Motor neuron (in vitro differentiated cells): ENCODE data around the gene SBNO2. TPM values are rescaled to one million over a fixed set of nuclear protein-coding genes. Genes with fewer than 3 reads are reported as not detected.

Source experiments
- ATAC-seq, 8 experiments: fragments of 200-7000 bp; cut with Tn5 transposase; replicated peaks in 6 of 8; 2 replicates each; pipeline ENCODE4 v1.8.0; 2021; ENCODE audit warnings: mild to moderate bottlenecking in 8 of 8, moderate library complexity in 8 of 8
- H3K27ac ChIP-seq, 2 donors: fragments of 250-450 bp; sonication (Bioruptor Pico); 2 replicates each; pipeline ENCODE4 v1.9.0; 2021; ENCODE audit warnings: antibody characterized with exemption in 2 of 2, mild to moderate bottlenecking in 2 of 2, moderate library complexity in 1 of 2
- H3K4me1 ChIP-seq, 2 donors: fragments of 250-450 bp; sonication (Bioruptor Pico); replicated peaks in 1 of 2; 2 replicates each; pipeline ENCODE4 v1.6.1; 2021; ENCODE audit warnings: antibody characterized with exemption in 2 of 2, mild to moderate bottlenecking in 2 of 2, moderate library complexity in 1 of 2
- H3K4me3 ChIP-seq, 5 donors: fragments of 250-450 bp; sonication (Bioruptor Pico); 2 replicates each; pipeline ENCODE4 v1.9.0; 2021; ENCODE audit warnings: antibody characterized with exemption in 5 of 5, mild to moderate bottlenecking in 5 of 5, moderate library complexity in 4 of 5
- WGBS, 10 experiments: fragments of 450-650 bp; shearing (Covaris generic); methylation state at CpG; one replicate each; pipeline ENCODE4 v1.0.0; 2022; 5-methylcytosine and 5-hydroxymethylcytosine counted together
- in situ Hi-C, 9 experiments: fragments of 400-800 bp; cut with MboI; loops; one replicate each; pipeline ENCODE4 v1.15.0; 2021; ENCODE audit warnings: low sequenced_read_pairs in 9 of 9, low pct_unique_long_range_greater_than_20kb in 2 of 9; ENCODE audit not compliant: unreplicated experiment in 9 of 9
- total RNA-seq, 8 experiments: library from RNA; unstranded; fragments of 300-600 nt; gene quantifications; 2 replicates each; pipeline versions ENCODE4 v1.2.3 to v1.2.4, GENCODE V29; 2022

Gene SBNO2
- total RNA-seq, 8 experiments from 2014 or later = 5.6 to 54.9 (median 22.5) TPM

GRCh38 chr19:1170938-1171754 is 2.9 kb downstream of the SBNO2 start:
- in situ Hi-C loops = loop anchor here in 1 of 9 experiments (10.0 kb wide), 1 partner anchor 56 kb away; no protein-coding TSS in a partner anchor
- Histone ChIP-seq H3K4me3 (peak overlapping the region in 4 of 5 donors; percentile 6 to 100 (median 84)), H3K27ac (peak overlapping the region in 1 of 2 donors; percentile 43), H3K4me1 (peaks cover 36 to 49% of the 10 kb centered on the region in 2 donors)
- 87 to 100% (median 100%) methylated on average over 1 to 9 of the region's 38 CpGs; no CpG with 5 or more reads in 4 of the 10 experiments for WGBS, 10 experiments
- peak in 5 of 8 experiments; percentile 5 to 22 (median 7) for ATAC-seq

GRCh38 chr19:1169921-1170885 is 3.9 kb downstream of the SBNO2 start:
- in situ Hi-C loops = loop anchor here in 1 of 9 experiments (10.0 kb wide), 1 partner anchor 55 kb away; no protein-coding TSS in a partner anchor
- Histone ChIP-seq H3K27ac (peak overlapping the region in 1 of 2 donors; percentile 79), H3K4me3 (peak overlapping the region in 2 of 5 donors; percentile 10 to 28), H3K4me1 (peaks cover 36 to 49% of the 10 kb centered on the region in 2 donors)
- WGBS, 10 experiments = 60 to 100% (median 96%) methylated on average over 1 to 10 of the region's 52 CpGs; no CpG with 5 or more reads in 2 of the 10 experiments
- ATAC-seq = peak in 4 of 8 experiments; percentile 9 to 46 (median 36)

- in situ Hi-C loops = no loop called here
Observed at GRCh38 chr19:1169411-1169791, 4.7 kb downstream of the SBNO2 start.

GRCh38 chr19:1168572-1169410 is 5.3 kb downstream of the SBNO2 start:
- WGBS, 10 experiments = 0 to 100% (median 42%) methylated on average over 1 to 6 of the region's 50 CpGs; no CpG with 5 or more reads in 7 of the 10 experiments
- ATAC-seq = peak in 7 of 8 experiments; percentile 3 to 84 (median 79)
- in situ Hi-C loops = no loop called here

More at GRCh38 chr19:1169411-1169791, 4.7 kb downstream of the SBNO2 start:
- Histone ChIP-seq H3K4me1 (peaks cover 36 to 49% of the 10 kb centered on the region in 2 donors), H3K4me3 (peak overlapping the region in 1 of 5 donors; percentile 28), H3K27ac (peak overlapping the region; percentile 63 to 65)
- peak in 4 of 8 experiments; percentile 4 to 26 (median 6) for ATAC-seq
- WGBS, 10 experiments = 80% methylated on average over 1 of the region's 10 CpGs; no CpG with 5 or more reads in 7 of the 10 experiments

GRCh38 chr19:1167687-1168571 is 6.1 kb downstream of the SBNO2 start:
- Histone ChIP-seq H3K27ac (peak overlapping the region; percentile 65 to 66), H3K4me1 (peaks cover 36 to 48% of the 10 kb centered on the region in 2 donors), H3K4me3 (no peak overlapping the region)
- 100% methylated on average over 5 of the region's 35 CpGs; no CpG with 5 or more reads in 9 of the 10 experiments for WGBS, 10 experiments
- in situ Hi-C loops = no loop called here
- ATAC-seq = no peak

More at GRCh38 chr19:1168572-1169410, 5.3 kb downstream of the SBNO2 start:
- H3K27ac ChIP-seq = peak overlapping the region; percentile 65 to 66
- H3K4me3 ChIP-seq = peak overlapping the region in 2 of 5 donors; percentile 10 to 15
- H3K4me1 ChIP-seq = peaks cover 36 to 49% of the 10 kb centered on the region in 2 donors

GRCh38 chr19:1166872-1167573 is 7.0 kb downstream of the SBNO2 start:
- no peak for ATAC-seq
- H3K4me3 ChIP-seq = no peak overlapping the region
- WGBS, 10 experiments = 85 to 100% (median 100%) methylated on average over 1 to 6 of the region's 33 CpGs; no CpG with 5 or more reads in 4 of the 10 experiments
- in situ Hi-C loops = no loop called here
- H3K27ac ChIP-seq = no peak overlapping the region
- H3K4me1 ChIP-seq = peaks cover 31 to 39% of the 10 kb centered on the region in 2 donors

GRCh38 chr19:1164684-1165531 is 9.2 kb downstream of the SBNO2 start:
- no peak for ATAC-seq
- Histone ChIP-seq H3K27ac (no peak overlapping the region), H3K4me1 (peaks cover 18% of the 10 kb centered on the region in 2 donors), H3K4me3 (no peak overlapping the region)
- in situ Hi-C loops = no loop called here
- WGBS, 10 experiments = 43 to 100% methylated on average over 1 to 3 of the region's 21 CpGs; no CpG with 5 or more reads in 8 of the 10 experiments

GRCh38 chr19:1163934-1164683 is 10.0 kb downstream of the SBNO2 start:
- in situ Hi-C loops = no loop called here
- peaks cover 10% of the 10 kb centered on the region in 2 donors for H3K4me1 ChIP-seq
- no peak for ATAC-seq
- 70 to 88% methylated on average over 2 to 10 of the region's 20 CpGs; no CpG with 5 or more reads in 8 of the 10 experiments for WGBS, 10 experiments
- no peak overlapping the region for H3K4me3 ChIP-seq
- H3K27ac ChIP-seq = no peak overlapping the region

GRCh38 chr19:1163283-1163933 is 10.7 kb downstream of the SBNO2 start:
- in situ Hi-C loops = no loop called here
- H3K4me1 ChIP-seq = peaks cover 3% of the 10 kb centered on the region in 2 donors
- no peak overlapping the region for H3K27ac ChIP-seq
- ATAC-seq = no peak
- 95 to 100% methylated on average over 3 to 15 of the region's 41 CpGs; no CpG with 5 or more reads in 8 of the 10 experiments for WGBS, 10 experiments
- no peak overlapping the region for H3K4me3 ChIP-seq
